ENCODE results near the gene RNH1.

The RNH1 gene

GRCh38 chr11:537622-538430 lies 30.8 kb upstream of the RNH1 start:
- TF ChIP-seq PAX5 (IDR thresholded peaks at IDR 0.05; ENCODE audit: insufficient read depth, low read length, severe bottlenecking) (no peak), SPI1 (IDR thresholded peaks at IDR 0.05; ENCODE audit: low read depth, low read length) (no peak), POU2F2 (IDR thresholded peaks at IDR 0.05; ENCODE audit: low read depth, low read length) (no peak), POLR2A (IDR thresholded peaks at IDR 0.05; ENCODE audit: low read depth, low read length) (no peak), POLR2AphosphoS5 (IDR thresholded peaks at IDR 0.05; ENCODE audit: low read depth, low read length) (no peak), TAF1 (IDR thresholded peaks at IDR 0.05; ENCODE audit: low read depth, low read length) (no peak)
- FAIRE-seq (no peak), DNase-seq (ENCODE audit: insufficient read length, low spot score) (no peak)

GRCh38 chr11:536841-537621 lies 30.0 kb upstream of the RNH1 start, which contains the start of gene LRRC56:
Gene LRRC56 (plus strand): TSS chr11:537527. CDS start chr11:540685, 3,158 bp downstream.
- TF ChIP-seq SPI1 (IDR thresholded peaks at IDR 0.05; ENCODE audit: low read depth, low read length) (no peak), POLR2A (IDR thresholded peaks at IDR 0.05; ENCODE audit: low read depth, low read length) (no peak), POLR2AphosphoS5 (IDR thresholded peaks at IDR 0.05; ENCODE audit: low read depth, low read length) (no peak), TAF1 (IDR thresholded peaks at IDR 0.05; ENCODE audit: low read depth, low read length) (no peak), POU2F2 (IDR thresholded peaks at IDR 0.05; ENCODE audit: low read depth, low read length) (peak; percentile 94), PAX5 (IDR thresholded peaks at IDR 0.05; ENCODE audit: insufficient read depth, low read length, severe bottlenecking) (peak; percentile 51)
- peak; percentile 100 for FAIRE-seq
- DNase-seq (ENCODE audit: insufficient read length, low spot score) = peak; percentile 99

GRCh38 chr11:535519-536454 lies 28.7 kb upstream of the RNH1 start, which contains the start of gene HRAS:
Gene HRAS (minus strand): TSS chr11:535576.
- DNase-seq (ENCODE audit: insufficient read length, low spot score) (peak; percentile 100), FAIRE-seq (peak; percentile 98)
- TF ChIP-seq POU2F2 (IDR thresholded peaks at IDR 0.05; ENCODE audit: low read depth, low read length) (no peak), SPI1 (IDR thresholded peaks at IDR 0.05; ENCODE audit: low read depth, low read length) (no peak), PAX5 (IDR thresholded peaks at IDR 0.05; ENCODE audit: insufficient read depth, low read length, severe bottlenecking) (no peak), POLR2AphosphoS5 (IDR thresholded peaks at IDR 0.05; ENCODE audit: low read depth, low read length) (no peak), TAF1 (IDR thresholded peaks at IDR 0.05; ENCODE audit: low read depth, low read length) (no peak), POLR2A (IDR thresholded peaks at IDR 0.05; ENCODE audit: low read depth, low read length) (no peak)

- FAIRE-seq (no peak), DNase-seq (ENCODE audit: insufficient read length, low spot score) (no peak)
- no peak for TF ChIP-seq POU2F2 (IDR thresholded peaks at IDR 0.05; ENCODE audit: low read depth, low read length)
- TF ChIP-seq SPI1 (IDR thresholded peaks at IDR 0.05; ENCODE audit: low read depth, low read length) = no peak
- no peak for TF ChIP-seq POLR2A (IDR thresholded peaks at IDR 0.05; ENCODE audit: low read depth, low read length)
- no peak for TF ChIP-seq POLR2AphosphoS5 (IDR thresholded peaks at IDR 0.05; ENCODE audit: low read depth, low read length)
- TF ChIP-seq TAF1 (IDR thresholded peaks at IDR 0.05; ENCODE audit: low read depth, low read length) = no peak
- no peak for TF ChIP-seq PAX5 (IDR thresholded peaks at IDR 0.05; ENCODE audit: insufficient read depth, low read length, severe bottlenecking)
Observed at GRCh38 chr11:535210-535518, 28.1 kb upstream of the RNH1 start.

GRCh38 chr11:534396-535209 lies 27.6 kb upstream of the RNH1 start:
- no peak for TF ChIP-seq SPI1 (IDR thresholded peaks at IDR 0.05; ENCODE audit: low read depth, low read length)
- no peak for TF ChIP-seq POU2F2 (IDR thresholded peaks at IDR 0.05; ENCODE audit: low read depth, low read length)
- no peak for TF ChIP-seq POLR2A (IDR thresholded peaks at IDR 0.05; ENCODE audit: low read depth, low read length)
- TF ChIP-seq TAF1 (IDR thresholded peaks at IDR 0.05; ENCODE audit: low read depth, low read length) = no peak
- TF ChIP-seq POLR2AphosphoS5 (IDR thresholded peaks at IDR 0.05; ENCODE audit: low read depth, low read length) = no peak
- TF ChIP-seq PAX5 (IDR thresholded peaks at IDR 0.05; ENCODE audit: insufficient read depth, low read length, severe bottlenecking) = no peak
- peak; percentile 40 for FAIRE-seq
- no peak for DNase-seq (ENCODE audit: insufficient read length, low spot score)

- DNase-seq (ENCODE audit: insufficient read length, low spot score) = no peak
- no peak for FAIRE-seq
Observed at GRCh38 chr11:533586-534395, 26.7 kb upstream of the RNH1 start.

GRCh38 chr11:532986-533585 lies 26.0 kb upstream of the RNH1 start:
- FAIRE-seq (no peak), DNase-seq (ENCODE audit: insufficient read length, low spot score) (no peak)
- TF ChIP-seq POLR2AphosphoS5 (IDR thresholded peaks at IDR 0.05; ENCODE audit: low read depth, low read length) (no peak), POLR2A (IDR thresholded peaks at IDR 0.05; ENCODE audit: low read depth, low read length) (no peak), SPI1 (IDR thresholded peaks at IDR 0.05; ENCODE audit: low read depth, low read length) (no peak), TAF1 (IDR thresholded peaks at IDR 0.05; ENCODE audit: low read depth, low read length) (no peak), POU2F2 (IDR thresholded peaks at IDR 0.05; ENCODE audit: low read depth, low read length) (no peak), PAX5 (IDR thresholded peaks at IDR 0.05; ENCODE audit: insufficient read depth, low read length, severe bottlenecking) (no peak)

More at GRCh38 chr11:533586-534395, 26.7 kb upstream of the RNH1 start:
- TF ChIP-seq TAF1 (IDR thresholded peaks at IDR 0.05; ENCODE audit: low read depth, low read length) (no peak), POLR2A (IDR thresholded peaks at IDR 0.05; ENCODE audit: low read depth, low read length) (no peak), SPI1 (IDR thresholded peaks at IDR 0.05; ENCODE audit: low read depth, low read length) (no peak)
